Omental fat pad (tissue), 4 donors: ENCODE data around the gene SLC2A11. TPM values are rescaled to one million over a fixed set of nuclear protein-coding genes. Genes with fewer than 3 reads are reported as not detected.
A peak's percentile ranks its signal among the peaks of the same experiment; 100 is the strongest.
"Not testable (repeated sequence)": the region's sequence is repeated elsewhere in the genome, so short reads cannot be mapped to it uniquely, and the experiment has no call there.

Experiments
- ATAC-seq: fragments of 150-250 bp; one replicate; pipeline ENCODE4 v1.9.1; 2016; ENCODE audit warnings: mild to moderate bottlenecking, moderate library complexity; ENCODE audit not compliant: low FRiP score
- DNase-seq: peaks from one replicate; pipeline ENCODE4 v3.0.0-alpha.2; 2019; ENCODE audit warnings: low spot score
- total RNA-seq, 4 donors: library from RNA; depleted of rRNA; stranded (reverse); fragments of >200 nt; gene quantifications; one replicate each; pipeline ENCODE4 v1.1.0, GENCODE V29; 2016
- TF ChIP-seq, protein P1 (sequence below), 3 donors: fragments of 450-650 bp; IDR thresholded peaks; one replicate each; pipeline ENCODE4 v1.5.1; 2016 to 2017; ENCODE audit warnings: antibody characterized with exemption in 3 of 3, mild to moderate bottlenecking in 3 of 3, moderate library complexity in 2 of 3

SLC2A11 gene
- total RNA-seq, 4 donors from 2014 or later = 3.1 to 9.2 (median 7.5) TPM

GRCh38 chr22:23912293-23912903 lies 54.7 kb downstream of the SLC2A11 start:
- TF ChIP-seq, protein P1, sequence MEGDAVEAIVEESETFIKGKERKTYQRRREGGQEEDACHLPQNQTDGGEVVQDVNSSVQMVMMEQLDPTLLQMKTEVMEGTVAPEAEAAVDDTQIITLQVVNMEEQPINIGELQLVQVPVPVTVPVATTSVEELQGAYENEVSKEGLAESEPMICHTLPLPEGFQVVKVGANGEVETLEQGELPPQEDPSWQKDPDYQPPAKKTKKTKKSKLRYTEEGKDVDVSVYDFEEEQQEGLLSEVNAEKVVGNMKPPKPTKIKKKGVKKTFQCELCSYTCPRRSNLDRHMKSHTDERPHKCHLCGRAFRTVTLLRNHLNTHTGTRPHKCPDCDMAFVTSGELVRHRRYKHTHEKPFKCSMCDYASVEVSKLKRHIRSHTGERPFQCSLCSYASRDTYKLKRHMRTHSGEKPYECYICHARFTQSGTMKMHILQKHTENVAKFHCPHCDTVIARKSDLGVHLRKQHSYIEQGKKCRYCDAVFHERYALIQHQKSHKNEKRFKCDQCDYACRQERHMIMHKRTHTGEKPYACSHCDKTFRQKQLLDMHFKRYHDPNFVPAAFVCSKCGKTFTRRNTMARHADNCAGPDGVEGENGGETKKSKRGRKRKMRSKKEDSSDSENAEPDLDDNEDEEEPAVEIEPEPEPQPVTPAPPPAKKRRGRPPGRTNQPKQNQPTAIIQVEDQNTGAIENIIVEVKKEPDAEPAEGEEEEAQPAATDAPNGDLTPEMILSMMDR (IDR thresholded peaks at IDR 0.05) = no peak
- DNase-seq (no peak), ATAC-seq (no peak)

- TF ChIP-seq, protein P1 (IDR thresholded peaks at IDR 0.05) = no peak
- no peak for ATAC-seq
- no peak for DNase-seq
Observed at GRCh38 chr22:23913306-23913660, 55.6 kb downstream of the SLC2A11 start.

GRCh38 chr22:23913661-23914353 lies 56.1 kb downstream of the SLC2A11 start:
- TF ChIP-seq, protein P1 (IDR thresholded peaks at IDR 0.05) = no peak
- peak; percentile 98 for DNase-seq
- ATAC-seq = peak; percentile 98

DNA sequence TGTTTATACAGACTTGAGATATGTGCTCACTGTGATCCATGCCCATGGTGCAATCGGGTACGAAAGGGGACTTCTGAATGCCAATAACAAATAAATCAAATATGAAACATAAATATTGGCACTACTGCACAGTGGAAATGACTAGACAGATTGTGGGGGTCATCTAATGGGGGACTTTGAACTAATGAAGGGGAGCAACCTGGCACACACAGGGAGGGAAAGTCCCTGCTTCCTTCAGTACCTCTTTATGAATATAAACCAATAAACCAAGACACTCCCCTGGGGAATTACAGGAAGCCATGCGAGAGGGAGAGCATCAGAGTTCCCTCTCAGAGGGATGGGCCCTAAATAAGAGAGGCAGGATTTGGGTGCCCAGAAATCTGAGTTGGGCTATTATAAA lies 57.6 kb downstream of the SLC2A11 start:
- DNase-seq = no peak
- TF ChIP-seq, protein P1 (IDR thresholded peaks at IDR 0.05) = no peak
- no peak for ATAC-seq

DNA sequence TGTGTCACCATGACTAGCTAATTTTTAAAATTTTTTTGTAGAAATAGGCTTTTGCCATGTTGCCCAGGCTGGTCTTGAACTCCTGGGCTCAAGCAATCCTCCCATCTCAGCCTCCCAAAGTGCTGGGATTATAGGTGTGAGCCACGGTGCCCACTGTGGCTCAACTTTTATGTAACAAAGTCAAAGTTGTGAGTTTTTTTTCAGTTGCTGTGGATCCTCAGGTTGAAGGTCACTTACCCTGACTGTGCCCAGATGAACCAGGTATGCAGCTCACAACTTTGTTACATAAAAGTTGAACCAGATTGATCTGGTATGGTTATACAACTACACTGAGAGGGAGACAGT lies 62.6 kb downstream of the SLC2A11 start:
- not testable (repeated sequence) for DNase-seq, ATAC-seq

DNA sequence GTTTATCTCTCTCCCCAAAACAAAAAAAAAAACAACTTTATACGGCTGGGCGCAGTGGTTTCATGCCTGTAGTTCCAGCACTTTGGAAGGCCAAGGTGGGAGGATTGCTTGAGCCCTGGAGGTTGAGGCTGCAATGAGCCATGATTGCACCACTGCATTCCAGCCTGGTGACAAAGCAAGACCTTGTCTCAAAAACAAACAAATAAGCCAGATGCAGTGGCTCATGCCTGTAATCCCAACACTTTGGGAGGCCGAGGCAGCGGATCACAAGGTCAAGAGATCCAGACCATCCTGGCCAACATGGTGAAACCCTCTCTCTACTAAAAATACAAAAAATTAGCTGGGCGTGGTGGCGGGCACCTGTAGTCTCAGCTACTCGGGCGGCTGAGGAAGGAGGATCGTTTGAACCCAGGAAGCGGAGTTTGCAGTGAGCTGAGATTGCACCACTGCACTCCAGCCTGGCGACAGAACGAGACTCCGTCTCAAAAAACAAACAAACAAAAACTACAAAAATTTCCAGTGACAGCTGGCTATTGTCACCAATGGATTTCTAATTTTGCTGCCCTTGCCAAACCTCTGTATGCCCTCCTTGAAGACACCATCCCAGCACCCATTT lies 64.0 kb downstream of the SLC2A11 start:
- not testable (repeated sequence) for DNase-seq

GRCh38 chr22:23922921-23923320 lies 65.2 kb downstream of the SLC2A11 start:
- ATAC-seq (no peak), DNase-seq (no peak)
- TF ChIP-seq, protein P1 (IDR thresholded peaks at IDR 0.05) = no peak

More for the DNA sequence above, 64.0 kb downstream of the SLC2A11 start:
- not testable (repeated sequence) for ATAC-seq

DNA sequence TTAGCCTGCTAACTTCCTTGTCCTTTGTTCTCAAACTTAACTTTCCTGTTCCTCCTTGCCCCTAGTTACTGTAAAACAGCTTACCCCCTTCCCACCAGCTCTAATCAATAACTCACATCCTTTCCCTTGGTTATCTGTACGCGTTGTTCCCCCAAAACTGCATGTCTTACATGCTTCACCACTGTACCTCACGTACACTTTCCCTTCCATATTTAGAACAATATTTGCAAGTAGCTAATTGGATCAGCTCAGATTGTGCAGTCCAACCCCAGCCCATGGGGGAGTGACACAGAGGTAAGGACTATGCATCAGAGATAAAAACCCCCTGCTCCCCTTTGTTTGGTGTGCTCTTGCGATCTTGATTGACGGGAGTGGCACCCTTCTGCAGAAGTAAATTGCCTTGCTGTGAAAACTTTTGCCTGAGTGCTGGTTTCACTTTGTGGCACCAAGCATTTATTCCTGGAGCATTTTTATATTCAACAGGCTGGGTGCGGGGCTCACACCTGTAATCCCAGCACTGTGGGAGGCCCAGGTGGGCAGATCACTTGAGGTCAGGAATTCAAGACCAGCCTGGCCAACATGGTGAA lies 67.4 kb downstream of the SLC2A11 start:
- TF ChIP-seq, protein P1 (IDR thresholded peaks at IDR 0.05) = no peak
- no peak for ATAC-seq

More for the DNA sequence above, 67.4 kb downstream of the SLC2A11 start:
- DNase-seq = no peak
